Umbilical cord (tissue), 2 donors: ENCODE measurements around the gene MARCHF5. TPM values are rescaled to one million over a fixed set of nuclear protein-coding genes. Genes with fewer than 3 reads are reported as not detected.
A peak's percentile ranks its signal among the peaks of the same experiment; 100 is the strongest.
"Not testable (repeated sequence)": the region's sequence is repeated elsewhere in the genome, so short reads cannot be mapped to it uniquely, and the experiment has no call there.

ENCODE experiments used
- DNase-seq: peaks from one replicate; pipeline ENCODE4 v3.0.0-alpha.2; 2015; ENCODE audit warnings: low spot score
- total RNA-seq: library from RNA; depleted of rRNA; stranded (reverse); fragments of >200 nt; gene quantifications from one replicate; pipeline ENCODE4 v1.2.3, GENCODE V29; 2014; ENCODE audit warnings: low replicate concordance; ENCODE audit not compliant: insufficient read depth

The MARCHF5 gene
- total RNA-seq, 1 donor from 2014 or later = 12.3 TPM

DNA sequence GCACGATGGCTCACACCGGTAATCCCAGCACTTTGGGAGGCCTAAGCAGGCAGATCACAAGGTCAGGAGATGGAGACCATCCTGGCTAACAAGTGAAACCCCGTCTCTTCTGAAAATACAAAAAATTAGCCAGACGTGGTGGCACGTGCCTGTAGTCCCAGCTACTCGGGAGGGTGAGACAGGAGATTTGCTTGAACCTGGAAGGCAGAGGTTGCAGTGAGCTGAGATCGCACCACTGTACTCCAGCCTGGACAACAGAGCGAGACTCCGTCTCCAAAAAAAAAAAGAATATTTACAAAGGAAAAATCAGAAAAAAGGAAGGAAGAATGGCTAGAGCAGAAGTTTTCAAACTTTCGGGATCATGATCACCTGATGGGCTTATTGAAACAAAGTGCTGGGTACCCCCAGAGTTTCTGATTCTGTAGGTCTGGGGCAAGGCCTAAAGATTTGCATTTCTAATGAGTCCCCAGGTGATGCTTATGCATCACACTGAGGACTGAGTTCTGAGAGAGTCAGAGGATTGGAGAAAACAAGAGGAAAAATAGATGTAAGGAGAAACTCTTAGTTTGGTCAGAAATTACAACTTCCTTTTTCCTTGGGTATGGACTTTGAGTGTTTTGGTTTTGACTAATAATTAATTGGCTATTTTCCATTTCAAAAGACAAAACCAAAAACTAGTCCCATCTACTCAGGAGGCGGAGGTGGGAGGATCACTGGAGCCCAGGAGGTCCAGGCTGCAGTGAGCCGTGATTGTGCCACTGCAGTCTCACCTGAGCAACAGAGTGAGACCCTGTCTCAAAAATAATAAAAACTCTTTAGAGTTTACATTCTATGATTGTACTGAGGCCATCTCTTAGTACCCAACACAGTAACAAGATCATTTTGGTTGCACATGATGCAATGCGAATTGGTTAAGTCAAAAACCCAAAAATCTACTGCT, 14.4 kb downstream of the MARCHF5 start:
- DNase-seq = no peak

DNA sequence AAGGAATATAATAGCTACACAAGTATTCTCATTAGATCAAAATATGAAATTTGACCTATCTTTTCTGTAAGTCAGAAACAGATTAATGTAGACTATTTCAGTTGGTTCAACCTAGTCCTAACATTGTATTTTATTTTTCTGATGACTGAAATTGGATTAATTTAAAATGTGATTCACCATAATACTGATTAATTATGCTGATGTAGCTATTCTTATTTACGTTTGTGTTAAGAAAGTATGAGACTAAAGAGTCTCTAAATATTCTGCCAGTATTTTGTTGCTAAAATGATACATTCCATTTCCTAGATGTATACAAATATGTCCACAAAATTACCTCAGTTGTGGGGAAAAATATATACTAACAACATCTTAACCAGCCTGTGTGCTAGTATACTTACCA, 18.3 kb downstream of the MARCHF5 start:
- DNase-seq = no peak

DNA sequence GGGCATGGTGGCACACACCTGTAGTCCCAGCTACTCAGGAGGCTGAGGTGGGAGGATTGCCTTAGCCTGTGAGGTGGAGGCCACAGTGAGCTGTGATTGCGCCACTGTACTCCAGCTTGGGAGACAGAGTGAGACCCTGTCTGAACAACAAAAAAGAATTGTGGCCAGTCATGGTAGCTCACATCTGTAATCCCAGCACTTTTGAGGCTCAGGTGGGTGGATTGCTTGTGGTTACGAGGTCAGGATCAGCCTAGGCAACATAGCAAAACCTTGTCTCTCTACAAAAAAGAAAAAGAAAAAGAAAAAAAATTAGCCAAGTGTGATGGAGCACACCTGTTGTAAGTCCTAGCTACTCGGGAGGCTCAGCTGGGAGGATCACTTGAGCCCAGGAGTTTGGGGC, 22.8 kb downstream of the MARCHF5 start:
- no peak for DNase-seq

DNA sequence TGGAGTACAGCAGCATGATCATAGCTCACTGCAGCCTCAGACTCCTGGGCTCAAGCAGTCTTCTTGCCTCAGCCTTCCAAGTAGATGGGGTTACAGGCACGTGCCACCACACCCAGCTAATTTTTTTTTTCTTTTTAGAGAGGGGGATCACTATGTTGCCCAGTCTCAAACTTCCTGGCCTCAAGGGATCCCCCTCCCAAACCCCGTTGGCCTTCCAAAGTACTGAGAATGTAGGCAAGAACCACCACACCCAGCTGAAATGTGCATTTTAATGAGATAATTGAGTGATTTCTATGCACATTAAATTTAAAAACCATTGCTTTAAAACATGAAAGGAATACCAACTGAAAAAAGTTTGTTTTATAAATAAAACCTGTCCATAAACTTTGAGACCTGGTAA, 25.6 kb downstream of the MARCHF5 start:
- DNase-seq = no peak

DNA sequence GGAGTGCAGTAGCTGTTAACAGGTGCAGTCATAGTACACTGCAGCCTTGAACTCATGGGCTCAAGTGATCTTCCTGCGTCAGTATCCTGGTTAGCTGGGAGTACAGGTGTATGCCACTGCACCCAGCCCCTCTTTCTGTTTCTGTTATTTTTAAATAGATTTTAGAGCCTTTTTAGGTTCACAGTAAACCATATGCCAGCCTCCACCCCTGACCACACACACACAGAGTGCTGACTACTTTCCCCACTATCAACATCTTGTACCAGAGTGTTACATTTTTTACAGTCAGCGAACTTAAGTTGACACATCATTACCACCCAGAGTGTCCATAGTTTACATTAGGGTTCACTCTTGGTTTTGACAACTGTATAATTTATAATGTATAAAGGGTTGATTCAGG, 32.1 kb downstream of the MARCHF5 start:
- DNase-seq = no peak

DNA sequence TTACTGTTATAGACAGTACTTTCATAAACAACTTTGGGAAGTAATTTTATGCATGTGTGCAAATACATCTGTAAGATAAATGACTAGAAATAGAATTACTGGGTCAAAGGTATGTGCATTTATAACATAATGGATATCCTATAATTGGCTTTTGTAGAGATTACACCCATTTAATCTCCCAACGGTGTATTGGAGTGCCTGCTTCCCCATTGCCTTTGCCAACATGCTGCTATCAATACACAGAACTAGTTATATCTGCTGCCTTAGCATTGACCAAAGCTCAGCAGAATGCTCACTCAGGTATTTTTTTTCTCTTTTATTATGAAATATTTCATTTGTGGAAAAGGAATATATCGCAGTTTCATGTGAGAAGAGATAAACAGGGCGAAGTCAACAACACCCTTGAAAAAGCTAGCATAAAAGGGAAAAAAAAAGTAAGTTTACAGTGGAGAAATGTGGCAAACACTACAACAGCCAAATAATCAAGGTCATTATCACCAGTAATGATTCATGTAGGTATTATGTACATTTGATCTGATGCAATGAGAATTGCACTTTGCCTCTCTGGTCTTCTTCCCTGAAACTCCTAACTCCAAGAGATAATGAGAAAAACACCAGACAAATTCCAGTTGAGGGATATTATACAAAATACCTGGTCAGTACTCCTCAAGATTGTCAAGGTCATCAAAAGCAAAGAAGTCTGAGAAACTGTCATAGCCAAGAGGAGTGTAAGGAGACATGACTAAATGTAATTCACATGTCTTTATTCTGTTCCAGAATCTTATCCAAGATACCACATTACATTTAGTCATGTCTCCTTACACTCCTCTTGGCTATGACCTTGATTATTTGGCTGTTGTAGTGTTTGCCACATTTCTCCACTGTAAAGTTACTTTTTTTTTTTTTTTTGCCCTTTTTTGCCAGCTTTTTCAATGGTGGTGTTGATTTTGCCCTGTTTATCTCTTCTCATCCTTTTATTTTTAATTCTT, 36.8 kb downstream of the MARCHF5 start:
- DNase-seq = no peak

DNA sequence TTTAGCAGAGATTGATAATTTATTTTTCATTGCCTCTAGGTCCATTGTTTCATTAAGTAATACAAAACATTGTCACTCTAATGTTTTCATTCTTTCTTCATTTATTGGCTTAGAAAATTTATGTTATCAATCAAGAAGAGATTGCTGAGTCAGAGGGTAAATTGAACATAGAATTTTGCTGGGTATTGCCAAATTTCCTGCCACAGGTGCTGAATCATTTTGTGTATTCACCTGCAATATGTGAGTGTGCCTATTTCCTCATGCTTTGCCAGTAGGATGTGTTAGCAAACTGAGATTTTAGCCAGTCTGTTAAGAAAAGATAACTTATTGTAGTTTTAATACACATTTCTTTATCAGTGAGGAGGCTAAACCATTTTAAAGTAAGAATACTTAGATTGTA, 38.0 kb downstream of the MARCHF5 start:
- no peak for DNase-seq

DNA sequence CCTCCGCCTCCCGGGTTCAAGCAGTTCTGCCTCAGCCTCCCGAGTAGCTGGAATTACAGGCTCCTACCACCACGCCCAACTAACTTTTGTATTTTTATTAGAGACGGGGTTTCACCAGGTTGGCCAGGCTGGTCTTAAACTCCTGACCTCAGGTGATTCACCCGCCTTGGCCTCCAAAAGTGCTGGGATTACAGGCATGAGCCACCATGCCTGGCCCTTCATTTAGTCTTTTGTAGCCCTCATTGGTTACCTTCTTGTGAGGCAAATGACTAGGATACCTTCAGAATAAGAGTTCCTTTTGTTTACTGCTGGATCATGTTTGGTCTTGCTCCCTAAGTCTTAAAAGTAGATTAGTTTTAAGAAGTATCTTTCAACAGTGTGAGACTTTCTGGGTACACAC, 39.0 kb downstream of the MARCHF5 start:
- not testable (repeated sequence) for DNase-seq

DNA sequence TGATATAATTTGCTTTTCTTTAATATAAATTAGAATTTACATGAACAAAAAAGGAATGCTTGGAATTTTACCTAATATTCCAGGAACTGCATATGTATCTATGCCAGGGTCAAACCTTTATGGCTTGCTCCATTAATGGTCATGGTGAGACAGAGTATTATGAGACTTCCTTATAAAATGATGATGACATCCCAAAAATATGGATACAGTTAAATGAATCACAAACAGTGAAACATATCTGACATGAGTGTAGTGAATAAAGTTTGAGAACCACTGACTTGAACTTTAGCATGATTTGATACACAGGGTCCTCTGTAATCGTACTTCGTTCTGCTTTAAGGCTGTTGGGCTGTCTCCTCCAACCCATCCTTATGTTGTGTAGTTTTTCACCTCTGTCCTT, 51.8 kb downstream of the MARCHF5 start:
- no peak for DNase-seq

DNA sequence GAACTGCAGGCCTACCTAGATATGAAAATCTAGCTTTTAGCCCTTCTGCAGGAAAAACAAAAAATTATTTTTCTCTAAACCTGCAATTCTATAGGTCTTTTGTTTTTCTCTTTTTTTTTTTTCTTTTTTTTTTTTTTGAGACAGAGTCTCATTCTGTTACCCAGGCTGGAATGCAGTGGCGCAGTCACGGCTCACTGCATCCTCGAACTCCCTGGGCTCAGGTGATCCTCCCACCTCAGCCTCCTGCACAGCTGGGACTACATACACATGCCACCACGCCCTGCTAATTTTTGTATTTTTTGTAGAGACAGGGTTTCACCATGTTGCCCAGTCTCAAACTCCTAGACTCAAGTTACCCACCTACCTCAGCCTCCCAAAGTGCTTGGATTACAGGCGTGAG, 54.6 kb downstream of the MARCHF5 start:
- DNase-seq = not testable (repeated sequence)

DNA sequence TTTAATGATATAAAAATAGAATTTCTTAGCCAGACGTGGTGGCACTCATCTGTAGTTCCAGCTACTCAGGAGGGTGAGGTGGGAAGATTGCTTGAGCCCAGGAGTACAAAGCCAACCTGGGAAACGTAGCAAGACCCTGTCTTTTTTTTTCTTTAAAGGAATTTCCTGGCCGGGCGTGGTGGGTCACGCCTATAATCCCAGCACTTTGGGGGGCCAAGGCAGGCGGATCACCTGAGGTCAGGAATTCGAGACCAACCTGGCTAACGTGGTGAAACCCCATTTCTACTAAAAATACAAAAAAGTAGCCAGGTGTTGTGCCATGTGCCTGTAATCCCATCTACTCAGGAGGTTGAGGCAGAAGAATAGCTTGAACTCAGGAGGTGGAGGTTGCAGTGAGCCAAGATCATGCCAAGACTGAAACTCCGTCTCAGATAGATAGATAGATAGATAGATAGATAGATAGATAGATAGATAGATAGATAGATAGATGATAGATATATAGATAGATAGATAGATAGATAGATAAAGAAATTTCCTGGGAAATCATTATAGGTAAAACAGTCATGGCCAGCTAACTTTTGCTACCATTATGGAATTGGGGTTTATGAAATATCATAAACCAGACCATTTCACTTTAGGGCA, 56.2 kb downstream of the MARCHF5 start:
- not testable (repeated sequence) for DNase-seq

DNA sequence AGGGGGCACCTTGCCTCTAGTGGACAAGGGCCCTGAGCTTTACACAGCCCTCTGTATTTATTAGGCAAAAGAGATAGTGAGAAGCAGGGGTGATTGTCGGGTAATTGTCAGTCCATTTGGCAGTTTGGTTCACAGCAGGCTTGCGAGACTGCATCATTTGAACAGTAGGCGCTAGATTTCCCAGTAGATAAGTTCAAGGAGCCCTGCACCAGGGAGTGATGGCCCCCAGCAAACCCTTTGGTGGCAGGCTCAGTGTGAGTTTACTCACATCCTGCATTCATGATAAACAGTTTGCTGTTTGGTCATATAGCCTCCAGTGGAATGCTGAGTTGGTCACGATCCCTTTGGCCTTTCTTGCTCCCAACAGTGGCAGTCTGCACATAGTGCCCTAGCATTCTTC, 59.4 kb downstream of the MARCHF5 start:
- DNase-seq = no peak

DNA sequence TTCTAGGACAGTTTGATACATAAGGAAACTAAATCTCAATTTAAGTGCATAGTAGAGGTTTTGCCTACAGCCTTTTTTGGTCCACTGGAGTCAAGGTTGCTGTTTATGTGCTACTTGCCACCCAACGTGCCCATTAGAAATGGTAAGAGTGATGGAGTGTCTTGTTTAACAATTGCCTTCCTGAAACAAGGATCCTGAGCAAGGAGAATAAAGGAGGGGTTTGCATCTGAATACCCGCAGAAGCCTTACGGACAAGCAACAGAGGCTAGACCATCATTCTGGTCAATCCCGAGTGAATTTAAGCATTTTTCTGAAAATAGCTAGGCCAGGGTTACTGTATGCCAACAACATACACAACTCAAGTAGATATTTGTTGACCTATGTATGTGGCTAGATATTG, 63.6 kb downstream of the MARCHF5 start:
- DNase-seq = no peak

DNA sequence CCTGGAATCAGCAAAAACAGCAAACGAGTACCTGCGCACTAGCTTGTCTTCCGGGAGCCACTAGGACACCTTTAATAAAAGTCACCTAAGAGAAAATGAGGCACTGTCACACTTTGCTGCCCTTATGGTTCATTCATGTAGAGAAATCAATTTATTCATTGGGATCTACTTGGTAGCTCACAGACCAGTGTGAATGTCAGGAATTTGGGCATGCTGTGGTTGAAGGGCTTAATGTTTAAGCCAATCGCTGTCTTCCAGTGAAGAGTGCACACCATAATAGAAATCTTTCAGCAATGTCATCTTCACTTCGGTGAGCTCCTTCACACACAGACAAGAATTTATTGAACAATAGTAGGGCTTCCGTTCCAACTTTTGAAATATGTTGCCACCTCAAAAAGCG, 65.1 kb downstream of the MARCHF5 start:
- no peak for DNase-seq

DNA sequence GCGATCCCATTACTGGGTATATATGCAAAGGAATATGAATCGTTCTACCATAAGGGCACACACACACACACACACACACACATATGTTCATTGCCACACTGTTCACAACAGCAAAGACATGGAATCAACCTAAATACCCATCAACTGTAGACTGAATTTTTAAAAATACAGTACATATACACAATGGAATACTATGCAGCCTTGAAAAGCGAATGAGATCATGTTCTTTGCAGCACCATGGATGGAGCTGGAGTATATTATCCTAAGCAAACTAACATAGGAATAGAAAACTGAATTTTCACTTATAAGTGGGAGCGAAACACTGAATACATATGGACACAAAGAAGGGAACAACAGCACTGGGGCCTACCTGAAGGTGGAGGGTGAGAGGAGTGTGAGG, 72.5 kb downstream of the MARCHF5 start:
- DNase-seq = no peak

DNA sequence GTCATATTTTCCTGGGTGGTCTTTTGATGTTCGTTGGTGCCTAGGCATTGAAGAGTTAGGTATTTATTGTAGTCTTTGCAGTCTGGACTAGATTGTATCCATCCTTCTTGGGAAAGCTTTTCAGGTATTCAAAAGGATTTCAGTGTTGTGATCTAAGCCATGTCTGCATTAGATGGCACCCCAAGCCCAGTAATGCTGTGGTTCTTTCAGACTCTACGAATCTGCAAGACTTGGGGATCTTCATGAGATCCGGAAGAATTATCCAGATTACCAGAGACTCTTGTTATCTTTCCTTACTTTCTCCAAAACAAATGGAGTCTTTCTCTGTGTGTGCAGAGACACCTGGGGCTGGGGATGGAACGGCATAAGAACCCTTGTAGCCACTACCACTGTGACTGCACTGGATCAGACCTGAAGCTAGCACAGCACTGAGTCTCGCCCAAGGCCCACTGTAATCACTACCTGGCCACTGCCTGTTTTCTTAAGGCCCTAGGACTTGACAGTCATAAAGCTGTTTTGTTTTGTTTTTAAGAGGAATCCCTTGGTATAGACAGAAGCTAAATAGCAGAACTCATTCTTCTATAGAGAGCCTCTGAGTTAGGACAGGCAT, 75.5 kb downstream of the MARCHF5 start:
- DNase-seq = peak; percentile 13

DNA sequence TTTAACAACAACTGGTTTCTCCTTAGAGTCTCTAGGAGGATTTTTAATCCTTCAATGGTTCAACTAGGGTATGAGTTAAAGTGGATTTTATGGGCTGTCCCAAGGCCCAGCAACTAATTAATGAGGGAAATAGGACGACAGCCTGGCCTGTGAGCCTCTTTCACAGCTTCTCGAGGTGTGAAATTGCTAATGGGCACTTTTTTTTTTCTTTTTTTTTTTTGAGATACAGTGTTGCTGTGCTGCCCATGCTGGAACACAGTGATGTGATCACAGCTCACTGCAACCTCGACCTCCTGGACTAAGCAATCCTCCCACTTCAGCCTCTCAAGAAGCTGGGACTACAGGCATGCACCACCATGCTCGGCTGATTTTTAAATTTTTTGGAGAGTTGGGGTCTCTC, 87.0 kb downstream of the MARCHF5 start:
- no peak for DNase-seq

DNA sequence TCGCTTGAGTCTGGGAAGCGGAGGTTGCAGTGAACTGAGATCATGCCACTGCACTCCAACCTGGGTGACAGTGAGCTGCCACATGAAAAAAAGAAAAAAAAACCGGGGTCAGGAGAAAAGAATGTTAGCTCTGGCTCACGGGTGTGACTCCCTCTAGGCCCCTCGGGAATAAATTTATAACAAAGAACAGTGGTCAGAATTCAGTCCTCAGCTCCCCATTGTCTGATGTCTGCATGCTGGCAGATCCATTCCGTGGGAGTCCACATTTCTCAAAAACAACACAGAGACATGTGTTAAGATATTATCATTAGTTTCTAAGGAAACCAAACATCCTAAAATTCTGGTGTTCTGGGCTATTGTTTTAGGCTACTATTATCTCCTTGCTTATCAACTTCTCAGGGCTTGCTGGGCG, 90.6 kb downstream of the MARCHF5 start:
- DNase-seq = no peak

DNA sequence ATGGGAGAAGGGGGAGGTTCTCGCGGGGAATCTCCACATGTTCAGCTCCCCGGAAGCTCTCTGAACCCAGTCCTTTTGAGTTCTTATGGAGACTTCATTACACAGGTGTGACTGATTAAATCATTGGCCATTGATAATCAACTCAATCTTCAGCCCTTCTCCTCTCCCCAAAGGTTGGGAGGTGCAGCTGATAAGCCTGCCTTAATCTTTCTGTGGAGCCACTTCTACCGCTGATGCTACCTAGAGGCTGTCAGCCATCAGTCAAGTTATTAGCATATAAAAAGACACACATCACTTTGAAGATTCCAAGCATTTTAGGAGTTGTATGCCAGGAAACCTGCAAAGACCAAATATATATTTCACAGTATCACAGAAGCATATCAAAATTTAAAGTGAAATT, 91.7 kb downstream of the MARCHF5 start:
- no peak for DNase-seq

DNA sequence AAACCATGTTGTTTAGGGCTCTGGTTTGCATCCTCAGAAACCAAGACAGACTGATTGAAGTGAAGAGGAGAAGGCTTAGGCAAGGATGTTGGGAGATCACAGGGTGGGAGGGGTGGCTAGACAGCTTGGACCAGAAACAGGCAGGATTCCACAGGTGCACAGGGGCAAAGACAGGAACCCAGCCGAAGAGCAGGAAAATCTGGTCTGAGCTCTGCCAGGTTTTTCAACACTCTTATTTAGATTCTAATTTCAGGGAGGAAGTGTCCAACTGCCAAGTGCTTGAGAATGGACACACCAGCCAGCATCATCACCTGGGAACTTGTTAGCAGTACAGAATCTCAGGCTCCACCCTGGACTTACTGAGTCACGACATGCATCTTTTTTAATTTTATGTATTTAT, 93.8 kb downstream of the MARCHF5 start:
- no peak for DNase-seq

DNA sequence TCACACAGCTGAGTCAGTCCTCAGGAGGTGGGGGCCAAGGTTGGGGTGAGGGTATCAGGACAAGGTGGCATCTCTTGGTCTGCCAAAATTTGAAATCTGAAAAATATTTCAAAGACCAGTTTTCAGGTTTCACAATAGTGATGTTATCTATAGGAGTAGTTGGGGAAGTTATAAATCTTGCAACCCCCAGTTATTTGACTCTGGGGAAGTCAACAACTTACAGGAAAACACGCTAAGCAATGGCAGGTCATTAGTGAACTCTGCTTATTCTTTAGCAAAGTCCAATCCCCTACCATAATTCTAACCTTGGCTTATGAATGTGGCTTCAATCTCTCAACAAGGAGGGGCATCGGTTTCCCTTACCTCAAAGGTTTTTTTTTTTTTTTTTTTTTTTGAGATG, 94.9 kb downstream of the MARCHF5 start:
- DNase-seq = no peak
